Adipocyte (in vitro differentiated cells): ENCODE measurements around the gene MVB12A.

ENCODE experiments used
- DNase-seq: peaks from one replicate; pipeline ENCODE4 v3.0.0-alpha.2; 2015; ENCODE audit warnings: low read depth
- H3K27me3 ChIP-seq: replicated peaks from 2 replicates; pipeline ENCODE4 v1.7.0; 2013; ENCODE audit warnings: mild to moderate bottlenecking, low read length, moderate library complexity; ENCODE audit not compliant: control insufficient read depth, insufficient read depth
- H3K36me3 ChIP-seq: 2 replicates; pipeline ENCODE4 v1.7.0; 2013; ENCODE audit warnings: low read length, mild to moderate bottlenecking, moderate library complexity; ENCODE audit not compliant: control insufficient read depth, insufficient read depth, severe bottlenecking
- H3K4me1 ChIP-seq: 2 replicates; pipeline ENCODE4 v1.7.0; 2013; ENCODE audit warnings: mild to moderate bottlenecking, low read length, moderate library complexity; ENCODE audit not compliant: control insufficient read depth, insufficient read depth
- H3K4me3 ChIP-seq: 2 replicates; pipeline ENCODE4 v1.7.0; 2013; ENCODE audit warnings: mild to moderate bottlenecking, low read length, moderate library complexity
- H3K9ac ChIP-seq: 2 replicates; pipeline ENCODE4 v1.7.0; 2013; ENCODE audit warnings: mild to moderate bottlenecking, low read length, moderate library complexity
- H3K9me3 ChIP-seq: 2 replicates; pipeline ENCODE4 v1.7.0; 2013; ENCODE audit warnings: mild to moderate bottlenecking, low read length, moderate library complexity; ENCODE audit not compliant: control insufficient read depth

MVB12A gene

GRCh38 chr19:17424743-17425365 lies 5.0 kb downstream of the MVB12A start:
- no peak overlapping the region for H3K4me3 ChIP-seq
- no peak overlapping the region for H3K9ac ChIP-seq
- H3K27me3 ChIP-seq, result no peaks in the 10 kb centered on the region
- H3K36me3 ChIP-seq, result peaks cover 6% of the 10 kb centered on the region
- H3K4me1 ChIP-seq, result peaks cover 12% of the 10 kb centered on the region
- DNase-seq, result peak; percentile 19
- no peaks in the 10 kb centered on the region for H3K9me3 ChIP-seq

- H3K36me3 ChIP-seq, result no peaks in the 10 kb centered on the region
These were observed 9.8 kb downstream of the MVB12A start for GRCh38 chr19:17429641-17430113.

GRCh38 chr19:17431417-17431816 lies 11.6 kb downstream of the MVB12A start:
- Histone ChIP-seq H3K4me3 (no peak overlapping the region), H3K9ac (no peak overlapping the region), H3K4me1 (peaks cover 9% of the 10 kb centered on the region), H3K9me3 (no peaks in the 10 kb centered on the region), H3K27me3 (no peaks in the 10 kb centered on the region), H3K36me3 (no peaks in the 10 kb centered on the region)
- no peak for DNase-seq

More at GRCh38 chr19:17429641-17430113, 9.8 kb downstream of the MVB12A start:
- Histone ChIP-seq H3K27me3 (no peaks in the 10 kb centered on the region), H3K4me1 (peaks cover 9% of the 10 kb centered on the region), H3K9me3 (no peaks in the 10 kb centered on the region), H3K9ac (no peak overlapping the region), H3K4me3 (no peak overlapping the region)
- DNase-seq, result no peak

- DNase-seq, result no peak
- Histone ChIP-seq H3K36me3 (no peaks in the 10 kb centered on the region), H3K4me3 (no peak overlapping the region), H3K9me3 (no peaks in the 10 kb centered on the region), H3K4me1 (no peaks in the 10 kb centered on the region), H3K9ac (no peak overlapping the region), H3K27me3 (no peaks in the 10 kb centered on the region)
These were observed 15.4 kb downstream of the MVB12A start for GRCh38 chr19:17435218-17435617.

- Histone ChIP-seq H3K36me3 (no peaks in the 10 kb centered on the region), H3K27me3 (no peaks in the 10 kb centered on the region), H3K9me3 (no peaks in the 10 kb centered on the region), H3K9ac (no peak overlapping the region), H3K4me3 (no peak overlapping the region), H3K4me1 (peaks cover 1% of the 10 kb centered on the region)
- DNase-seq, result no peak
These were observed 16.4 kb downstream of the MVB12A start for GRCh38 chr19:17436094-17436873.

GRCh38 chr19:17436874-17437267 lies 17.0 kb downstream of the MVB12A start:
- Histone ChIP-seq H3K9me3 (no peaks in the 10 kb centered on the region), H3K27me3 (no peaks in the 10 kb centered on the region), H3K4me1 (peaks cover 7% of the 10 kb centered on the region), H3K36me3 (no peaks in the 10 kb centered on the region), H3K4me3 (no peak overlapping the region), H3K9ac (no peak overlapping the region)
- DNase-seq, result no peak

GRCh38 chr19:17441241-17442021 lies 21.6 kb downstream of the MVB12A start:
- DNase-seq, result peak; percentile 46
- Histone ChIP-seq H3K27me3 (no peaks in the 10 kb centered on the region), H3K36me3 (no peaks in the 10 kb centered on the region), H3K9ac (no peak overlapping the region), H3K4me1 (peaks cover 10% of the 10 kb centered on the region), H3K9me3 (no peaks in the 10 kb centered on the region), H3K4me3 (no peak overlapping the region)

- Histone ChIP-seq H3K4me1 (peaks cover 10% of the 10 kb centered on the region), H3K27me3 (peaks cover 4% of the 10 kb centered on the region), H3K4me3 (no peak overlapping the region), H3K36me3 (no peaks in the 10 kb centered on the region), H3K9ac (no peak overlapping the region), H3K9me3 (no peaks in the 10 kb centered on the region)
- no peak for DNase-seq
These were observed 25.8 kb downstream of the MVB12A start for GRCh38 chr19:17445526-17446165.

- Histone ChIP-seq H3K4me1 (no peaks in the 10 kb centered on the region), H3K4me3 (no peak overlapping the region), H3K36me3 (no peaks in the 10 kb centered on the region), H3K9ac (no peak overlapping the region), H3K9me3 (no peaks in the 10 kb centered on the region), H3K27me3 (peaks cover 7% of the 10 kb centered on the region)
- DNase-seq, result no peak
These were observed 27.9 kb downstream of the MVB12A start for GRCh38 chr19:17447704-17448130.

GRCh38 chr19:17448131-17448967 lies 28.5 kb downstream of the MVB12A start, which contains the start of gene TMEM221:
TSS of gene TMEM221 (minus strand) at chr19:17448668. CDS start at chr19:17448462, 206 bp downstream.
- peak; percentile 78 for DNase-seq

More at GRCh38 chr19:17448131-17448967, 28.5 kb downstream of the MVB12A start, which contains the start of gene TMEM221:
- Histone ChIP-seq H3K27me3 (peaks cover 7% of the 10 kb centered on the region), H3K9ac (no peak within 1 kb of the TSS), H3K4me1 (no peaks in the 10 kb centered on the region), H3K9me3 (no peaks in the 10 kb centered on the region), H3K4me3 (no peak within 1 kb of the TSS), H3K36me3 (no peaks in the 10 kb centered on the region)
